Mesenchymal stem cell (in vitro differentiated cells and primary cell): Measurements from ENCODE around the gene RANBP17.
A peak's percentile ranks its signal among the peaks of the same experiment; 100 is the strongest.

Experiments used
- DNase-seq: peaks from one replicate; pipeline ENCODE4 v3.0.0-alpha.2; 2013
- H2AFZ ChIP-seq: one replicate; pipeline ENCODE4 v1.6.1; 2013; ENCODE audit warnings: low read depth, mild to moderate bottlenecking, control low read depth, inconsistent platforms, low read length, moderate library complexity
- H2AK5ac ChIP-seq: 2 replicates; pipeline ENCODE4 v1.6.1; 2013; ENCODE audit warnings: low read length, moderate library complexity, mild to moderate bottlenecking, inconsistent platforms; ENCODE audit not compliant: severe bottlenecking
- H2BK120ac ChIP-seq: one replicate; pipeline ENCODE4 v1.6.1; 2013; ENCODE audit warnings: low read depth, mild to moderate bottlenecking, inconsistent platforms, low read length, moderate library complexity
- H2BK12ac ChIP-seq, 2 experiments: one replicate each; pipeline ENCODE4 v1.6.1; 2013; ENCODE audit warnings: inconsistent platforms in 2 of 2, low read length in 2 of 2, mild to moderate bottlenecking in 2 of 2, moderate library complexity in 2 of 2, control low read depth in 1 of 2
- H2BK15ac ChIP-seq: one replicate; pipeline ENCODE4 v1.6.1; 2013; ENCODE audit warnings: mild to moderate bottlenecking, low read depth, inconsistent platforms; ENCODE audit not compliant: poor library complexity, severe bottlenecking
- H2BK5ac ChIP-seq: 2 replicates; pipeline ENCODE4 v1.6.1; 2013; ENCODE audit warnings: low read depth, mild to moderate bottlenecking, low read length, control low read depth, inconsistent platforms; ENCODE audit not compliant: poor library complexity, severe bottlenecking
- H3K14ac ChIP-seq, 2 experiments: one replicate each; pipeline ENCODE4 v1.6.1; 2013; ENCODE audit warnings: inconsistent platforms in 2 of 2, low read length in 2 of 2, control low read depth in 1 of 2, mild to moderate bottlenecking in 1 of 2, moderate library complexity in 1 of 2
- H3K18ac ChIP-seq, 2 experiments: one replicate each; pipeline ENCODE4 v1.6.1; 2013; ENCODE audit warnings: inconsistent platforms in 2 of 2, low read length in 2 of 2, control low read depth in 1 of 2, low read depth in 1 of 2, mild to moderate bottlenecking in 1 of 2
- H3K23ac ChIP-seq, 2 experiments: one replicate each; pipeline ENCODE4 v1.6.1; 2013; ENCODE audit warnings: inconsistent platforms in 2 of 2, low read length in 2 of 2, mild to moderate bottlenecking in 2 of 2, moderate library complexity in 2 of 2, control low read depth in 1 of 2
- H3K27ac ChIP-seq: 2 replicates; pipeline ENCODE4 v1.5.1; 2013; ENCODE audit warnings: mild to moderate bottlenecking, moderate library complexity, low read length, control low read depth, inconsistent platforms; ENCODE audit not compliant: poor library complexity, severe bottlenecking
- H3K27me3 ChIP-seq, 2 experiments: 2 replicates each; pipeline versions ENCODE4 v1.6.1 to v1.7.0; 2013; ENCODE audit warnings: low read length in 2 of 2, mild to moderate bottlenecking in 2 of 2, moderate library complexity in 2 of 2, control low read depth in 1 of 2, inconsistent platforms in 1 of 2; ENCODE audit not compliant: control insufficient read depth in 1 of 2, insufficient read depth in 1 of 2
- H3K36me3 ChIP-seq, 2 experiments: 2 replicates each; pipeline versions ENCODE4 v1.6.1 to v1.7.0; 2013; ENCODE audit warnings: low read length in 2 of 2, control low read depth in 1 of 2, inconsistent platforms in 1 of 2, low read depth in 1 of 2, mild to moderate bottlenecking in 1 of 2; ENCODE audit not compliant: insufficient read depth in 2 of 2, control insufficient read depth in 1 of 2
- H3K4ac ChIP-seq, 2 experiments: one replicate each; pipeline ENCODE4 v1.6.1; 2013; ENCODE audit warnings: inconsistent platforms in 2 of 2, low read length in 2 of 2, mild to moderate bottlenecking in 2 of 2, moderate library complexity in 2 of 2, control low read depth in 1 of 2, low read depth in 1 of 2
- H3K4me1 ChIP-seq: 2 replicates; pipeline ENCODE4 v1.6.1; 2013; ENCODE audit warnings: low read depth, low read length, control low read depth; ENCODE audit not compliant: control insufficient read depth, insufficient read depth
- H3K4me2 ChIP-seq: 2 replicates; pipeline ENCODE4 v1.6.1; 2013; ENCODE audit warnings: low read length, mild to moderate bottlenecking, inconsistent platforms; ENCODE audit not compliant: poor library complexity, severe bottlenecking
- H3K4me3 ChIP-seq, 2 experiments: 2 replicates each; pipeline versions ENCODE4 v1.5.1 to v1.7.0; 2013; ENCODE audit warnings: low read length in 2 of 2, mild to moderate bottlenecking in 2 of 2, control low read depth in 1 of 2, low read depth in 1 of 2; ENCODE audit not compliant: insufficient read depth in 1 of 2
- H3K79me1 ChIP-seq: replicated peaks from 2 replicates; pipeline ENCODE4 v1.6.1; 2013; ENCODE audit warnings: mild to moderate bottlenecking, control low read depth, low read length, inconsistent platforms; ENCODE audit not compliant: poor library complexity, severe bottlenecking
- H3K9ac ChIP-seq: 2 replicates; pipeline ENCODE4 v1.7.0; 2013; ENCODE audit warnings: mild to moderate bottlenecking, low read length, moderate library complexity
- H3K9me3 ChIP-seq: 2 replicates; pipeline ENCODE4 v1.7.0; 2013; ENCODE audit warnings: mild to moderate bottlenecking, low read length; ENCODE audit not compliant: control insufficient read depth
- H4K8ac ChIP-seq: one replicate; pipeline ENCODE4 v1.6.1; 2013; ENCODE audit warnings: inconsistent platforms, mild to moderate bottlenecking, low read length, moderate library complexity
- H4K91ac ChIP-seq: one replicate; pipeline ENCODE4 v1.6.1; 2013; ENCODE audit warnings: mild to moderate bottlenecking, low read length, inconsistent platforms
- WGBS: methylation state at CpG from one replicate; pipeline ENCODE4 v1.1.7; 2013; ENCODE audit warnings: mixed read lengths; 5-methylcytosine and 5-hydroxymethylcytosine counted together

Gene RANBP17

GRCh38 chr5:171137768-171138525, 276.1 kb downstream of the RANBP17 start:
- H3K23ac ChIP-seq = no peak overlapping the region
- no peak overlapping the region for H2BK15ac ChIP-seq
- H2BK120ac ChIP-seq = no peak overlapping the region
- H2AK5ac ChIP-seq = no peak overlapping the region
- H3K36me3 ChIP-seq = no peaks in the 10 kb centered on the region
- no peak overlapping the region for H3K18ac ChIP-seq
- DNase-seq = peak; percentile 54
- WGBS = no CpG with 5 or more reads among the region's 1 CpG
- H2BK12ac ChIP-seq = no peak overlapping the region
- no peak overlapping the region for H3K4ac ChIP-seq
- H3K27ac ChIP-seq = peak overlapping the region; percentile 54
- no peak overlapping the region for H2AFZ ChIP-seq
- H2BK5ac ChIP-seq = no peak overlapping the region
- no peak overlapping the region for H4K91ac ChIP-seq
- no peak overlapping the region for H3K4me2 ChIP-seq
- no peak overlapping the region for H3K4me3 ChIP-seq
- H4K8ac ChIP-seq = no peak overlapping the region
- no peaks in the 10 kb centered on the region for H3K27me3 ChIP-seq
- no peaks in the 10 kb centered on the region for H3K9me3 ChIP-seq
- no peak overlapping the region for H3K14ac ChIP-seq
- no peaks in the 10 kb centered on the region for H3K79me1 ChIP-seq
- no peak overlapping the region for H3K9ac ChIP-seq
- H3K4me1 ChIP-seq = no peaks in the 10 kb centered on the region

- Histone ChIP-seq H3K27me3 (no peaks in the 10 kb centered on the region), H4K8ac (no peak overlapping the region), H2BK120ac (no peak overlapping the region), H3K79me1 (no peaks in the 10 kb centered on the region), H2AFZ (no peak overlapping the region), H2BK12ac (no peak overlapping the region), H3K4me2 (no peak overlapping the region), H3K14ac (no peak overlapping the region), H3K27ac (no peak overlapping the region), H2BK15ac (no peak overlapping the region), H3K9ac (no peak overlapping the region), H3K4me3 (no peak overlapping the region), H2AK5ac (no peak overlapping the region), H3K18ac (no peak overlapping the region), H3K23ac (no peak overlapping the region), H3K9me3 (no peaks in the 10 kb centered on the region), H3K4ac (no peak overlapping the region), H2BK5ac (no peak overlapping the region), H3K4me1 (no peaks in the 10 kb centered on the region), H3K36me3 (no peaks in the 10 kb centered on the region), H4K91ac (no peak overlapping the region)
- DNase-seq = no peak
Measured at GRCh38 chr5:171139227-171139626, 277.4 kb downstream of the RANBP17 start.

- Histone ChIP-seq H2AFZ (no peak overlapping the region), H4K91ac (no peak overlapping the region), H3K27ac (no peak overlapping the region), H2BK120ac (no peak overlapping the region), H3K9ac (no peak overlapping the region), H3K23ac (no peak overlapping the region), H4K8ac (no peak overlapping the region), H3K18ac (no peak overlapping the region), H2BK15ac (no peak overlapping the region), H3K4me2 (no peak overlapping the region), H2BK5ac (no peak overlapping the region), H3K27me3 (no peaks in the 10 kb centered on the region), H3K79me1 (no peaks in the 10 kb centered on the region), H3K9me3 (no peaks in the 10 kb centered on the region), H3K14ac (no peak overlapping the region), H3K4me3 (no peak overlapping the region), H3K4ac (no peak overlapping the region), H2AK5ac (no peak overlapping the region), H3K36me3 (no peaks in the 10 kb centered on the region), H3K4me1 (no peaks in the 10 kb centered on the region), H2BK12ac (no peak overlapping the region)
- DNase-seq = no peak
Measured at GRCh38 chr5:171142617-171143016, 280.8 kb downstream of the RANBP17 start.

- Histone ChIP-seq H2AK5ac (no peak overlapping the region), H4K8ac (no peak overlapping the region)
- 66% methylated on average over 2 of the region's 3 CpGs for WGBS
Measured at GRCh38 chr5:171143171-171143570, 281.4 kb downstream of the RANBP17 start.

More at GRCh38 chr5:171143171-171143570, 281.4 kb downstream of the RANBP17 start:
- Histone ChIP-seq H3K27me3 (no peaks in the 10 kb centered on the region), H3K4me1 (no peaks in the 10 kb centered on the region), H3K18ac (no peak overlapping the region), H2BK12ac (no peak overlapping the region), H3K23ac (no peak overlapping the region), H3K14ac (no peak overlapping the region), H3K36me3 (no peaks in the 10 kb centered on the region), H3K4me2 (no peak overlapping the region), H2AFZ (no peak overlapping the region), H3K9ac (no peak overlapping the region), H2BK15ac (no peak overlapping the region), H2BK120ac (no peak overlapping the region), H2BK5ac (no peak overlapping the region), H3K79me1 (no peaks in the 10 kb centered on the region), H3K4me3 (no peak overlapping the region), H3K4ac (no peak overlapping the region), H3K27ac (no peak overlapping the region), H3K9me3 (no peaks in the 10 kb centered on the region), H4K91ac (no peak overlapping the region)
- DNase-seq = no peak
